Amniotic stem cell (primary cell): ENCODE measurements around the gene RESP18.
"Not testable (repeated sequence)": the region's sequence is repeated elsewhere in the genome, so short reads cannot be mapped to it uniquely, and the experiment has no call there.

Experiments
- DNase-seq: peaks from one replicate; lab custom pipeline; 2025; lab: John Stamatoyannopoulos, UW

The RESP18 gene

DNA sequence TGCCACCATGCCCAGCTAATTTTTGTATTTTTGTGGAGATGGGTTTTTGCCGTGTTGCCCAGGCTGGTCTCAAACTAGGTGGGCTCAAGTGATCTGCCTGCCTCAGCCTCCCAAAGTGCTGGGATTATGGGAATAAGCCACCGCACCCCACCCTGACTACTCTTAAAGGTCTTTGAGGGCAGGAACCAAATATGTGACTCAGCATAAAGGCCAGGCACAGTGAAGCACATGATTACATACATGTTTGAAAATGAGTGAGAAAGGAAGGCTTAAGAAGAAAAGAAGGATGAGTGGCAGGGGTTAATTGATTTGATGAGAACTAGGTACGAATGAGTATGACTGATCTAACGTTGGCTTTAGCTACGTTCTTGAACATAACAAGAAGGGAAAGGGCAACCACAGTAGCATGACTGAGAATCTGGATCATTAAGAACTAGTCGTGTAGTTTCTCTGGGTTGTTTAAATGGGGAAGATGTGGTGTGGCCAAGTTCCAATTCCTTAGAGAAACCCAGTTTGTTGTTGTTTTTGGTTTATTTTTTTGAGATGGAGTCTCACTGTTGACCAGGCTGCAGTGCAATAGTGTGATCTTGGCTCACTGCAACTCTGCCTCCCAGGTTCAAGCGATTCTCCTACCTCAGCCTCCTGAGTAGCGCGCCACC lies 6.8 kb downstream of the RESP18 start:
- DNase-seq = no peak

DNA sequence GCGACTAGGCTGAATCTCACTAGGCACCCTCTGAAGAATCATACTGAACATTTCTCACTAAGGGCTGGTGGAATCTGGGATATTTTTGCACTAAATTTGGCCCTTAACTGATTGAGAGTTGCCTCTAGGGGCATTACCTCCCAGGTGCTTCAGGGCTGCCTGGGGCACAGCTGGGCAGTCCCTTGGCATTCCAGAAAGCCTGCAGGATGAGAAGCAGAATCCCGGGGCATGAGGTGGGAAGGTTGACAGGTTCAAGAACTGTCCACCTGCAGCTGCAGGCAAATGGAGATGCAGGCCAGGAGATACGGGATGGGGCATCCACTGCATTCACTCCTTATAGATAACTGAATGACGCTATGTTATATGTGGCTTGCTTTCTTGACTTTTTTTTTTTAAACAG lies 7.4 kb downstream of the RESP18 start:
- DNase-seq = no peak

GRCh38 chr2:219323434-219323833 lies 9.1 kb downstream of the RESP18 start:
- no peak for DNase-seq

- no peak for DNase-seq
Measured at GRCh38 chr2:219314804-219315468, 17.6 kb downstream of the RESP18 start.

- not testable (repeated sequence) for DNase-seq
Measured at GRCh38 chr2:219312683-219313263, 19.8 kb downstream of the RESP18 start.

GRCh38 chr2:219309278-219309677 lies 23.3 kb downstream of the RESP18 start, which contains the start of gene PTPRN:
PTPRN (minus strand) TSS chr2:219309401; CDS start chr2:219309332, 69 bp downstream.
- DNase-seq = no peak

DNA sequence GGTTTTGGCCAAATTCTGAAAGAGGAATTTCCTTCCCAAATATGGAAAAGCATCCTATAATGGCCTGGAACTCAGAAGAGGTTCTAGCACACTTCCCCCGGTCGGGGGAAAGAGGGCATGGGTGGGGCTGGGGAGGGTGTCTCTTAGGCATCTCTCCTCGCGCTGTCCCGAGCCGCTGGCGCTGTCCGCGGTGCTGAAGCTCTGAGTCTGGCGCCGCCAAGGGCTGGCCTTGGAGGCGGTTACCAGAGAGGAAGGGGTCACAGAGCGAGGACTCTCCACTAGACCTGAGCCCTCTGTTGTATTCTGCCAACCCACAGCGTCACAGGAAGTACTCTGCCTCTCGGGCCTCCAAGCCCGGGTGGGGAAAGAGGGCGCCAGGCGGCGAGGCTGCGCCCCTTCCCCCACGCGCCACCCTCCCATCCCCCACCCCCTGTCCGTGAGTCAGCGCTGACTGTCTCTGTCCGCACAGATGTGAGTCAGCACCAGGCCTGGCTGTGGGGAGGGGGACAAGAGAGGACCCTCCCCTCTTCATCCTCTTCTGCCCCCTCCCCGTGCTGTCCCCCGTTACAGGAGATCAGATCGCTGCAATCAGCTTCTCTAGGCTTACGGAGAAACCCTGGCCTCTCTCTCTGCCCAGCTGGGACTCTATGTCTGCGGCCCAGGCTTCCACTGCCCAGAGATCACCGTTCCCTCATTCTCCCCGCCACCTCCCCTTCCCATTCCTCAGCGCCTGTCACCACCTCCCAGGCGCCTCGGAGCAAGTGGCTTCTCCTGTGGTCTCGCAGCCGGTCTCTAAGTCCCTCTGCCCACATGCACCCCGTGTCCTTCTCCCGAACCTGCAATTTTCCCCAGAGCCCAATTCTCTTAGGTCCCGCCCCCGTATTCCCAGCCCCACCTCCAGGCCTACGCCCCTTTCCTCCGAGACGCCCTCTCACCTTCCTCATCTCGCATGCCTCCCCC lies 24.1 kb downstream of the RESP18 start:
- DNase-seq = peak; percentile 22

DNA sequence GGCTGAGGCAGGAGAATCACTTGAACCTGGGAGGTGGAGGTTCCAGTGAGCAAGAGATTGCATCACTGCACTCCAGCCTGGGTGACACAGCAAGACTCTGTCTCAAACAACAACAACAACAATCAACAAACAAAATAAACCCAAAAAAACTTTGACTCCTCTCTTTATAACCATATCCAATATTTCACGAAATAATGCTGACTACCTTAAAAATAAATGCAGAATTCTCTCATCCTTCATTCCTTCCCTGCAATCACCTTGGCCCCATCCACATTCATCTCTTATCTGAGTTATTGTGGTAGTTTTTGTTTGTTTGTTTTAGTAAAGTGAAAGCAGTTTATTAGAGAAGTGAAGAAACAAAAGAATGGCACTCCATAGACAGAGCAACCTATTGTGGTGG lies 26.5 kb downstream of the RESP18 start:
- no peak for DNase-seq

DNA sequence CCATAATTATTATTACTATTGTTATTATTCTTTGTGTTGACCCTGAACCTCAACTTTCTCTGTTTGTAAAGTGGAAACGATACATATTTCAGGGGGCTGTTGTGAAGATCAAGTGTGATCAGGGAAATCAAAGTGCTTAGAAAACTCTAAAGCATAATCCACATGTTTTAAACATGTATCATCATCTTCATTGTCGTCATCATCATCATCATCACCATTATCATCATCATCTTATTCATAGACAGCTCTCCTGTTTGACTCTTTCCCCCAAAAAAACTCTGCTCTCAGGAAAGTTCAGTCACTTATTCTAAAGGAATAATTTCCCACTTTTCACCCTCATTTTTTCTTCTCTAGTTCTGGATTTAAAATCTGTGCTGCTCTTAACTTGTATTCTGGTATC lies 28.3 kb downstream of the RESP18 start:
- DNase-seq = no peak

DNA sequence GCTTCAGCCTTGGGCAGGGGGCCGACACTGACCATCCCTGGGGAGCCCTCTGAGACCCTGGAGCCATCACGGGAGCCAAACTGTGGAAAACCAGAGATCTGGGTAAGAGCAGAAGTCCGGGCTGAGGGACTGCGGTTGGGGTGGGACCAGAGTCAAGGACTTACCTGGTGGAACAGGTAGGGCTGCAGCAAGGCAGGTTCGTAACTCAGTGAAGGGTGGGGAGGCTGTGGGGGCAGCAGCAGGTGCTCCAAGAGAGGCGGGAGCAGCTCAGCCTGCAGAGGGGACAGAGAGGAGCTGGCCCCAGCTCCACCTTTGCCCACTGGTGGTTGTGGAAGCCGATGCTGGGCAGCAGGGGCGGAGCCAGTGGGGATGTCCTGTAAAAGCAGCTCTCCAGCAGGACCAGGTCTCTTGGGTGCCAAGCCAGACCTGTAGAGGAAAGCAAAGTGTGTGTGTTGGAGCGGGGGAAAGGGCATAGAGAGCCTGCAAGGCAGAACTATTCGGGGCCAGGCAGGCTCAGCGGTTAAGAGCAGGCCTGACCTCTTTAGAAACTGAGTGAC lies 30.1 kb downstream of the RESP18 start:
- DNase-seq = no peak

GRCh38 chr2:219300022-219300421 lies 32.5 kb downstream of the RESP18 start:
- DNase-seq = no peak

DNA sequence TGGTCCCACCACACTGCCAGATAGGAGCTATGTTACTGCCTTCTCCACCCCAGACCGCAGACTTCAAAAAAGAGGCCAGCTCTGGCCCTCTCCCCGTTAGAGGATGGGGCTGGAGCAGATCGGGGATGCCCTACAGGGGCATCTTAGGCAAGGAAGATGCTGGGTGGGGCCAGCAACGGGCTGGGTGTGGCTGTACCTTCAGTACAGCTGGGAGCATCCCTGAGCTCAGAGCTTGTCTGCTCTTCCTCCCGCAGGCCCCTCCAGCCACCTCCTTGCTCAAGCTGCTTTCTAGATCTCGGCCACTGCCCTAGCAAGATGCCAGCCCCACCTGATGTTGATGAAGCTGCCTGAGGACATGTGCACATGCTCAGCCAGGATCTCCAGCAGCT lies 33.2 kb downstream of the RESP18 start:
- no peak for DNase-seq

GRCh38 chr2:219298759-219299371 lies 33.7 kb downstream of the RESP18 start:
- peak; percentile 35 for DNase-seq

DNA sequence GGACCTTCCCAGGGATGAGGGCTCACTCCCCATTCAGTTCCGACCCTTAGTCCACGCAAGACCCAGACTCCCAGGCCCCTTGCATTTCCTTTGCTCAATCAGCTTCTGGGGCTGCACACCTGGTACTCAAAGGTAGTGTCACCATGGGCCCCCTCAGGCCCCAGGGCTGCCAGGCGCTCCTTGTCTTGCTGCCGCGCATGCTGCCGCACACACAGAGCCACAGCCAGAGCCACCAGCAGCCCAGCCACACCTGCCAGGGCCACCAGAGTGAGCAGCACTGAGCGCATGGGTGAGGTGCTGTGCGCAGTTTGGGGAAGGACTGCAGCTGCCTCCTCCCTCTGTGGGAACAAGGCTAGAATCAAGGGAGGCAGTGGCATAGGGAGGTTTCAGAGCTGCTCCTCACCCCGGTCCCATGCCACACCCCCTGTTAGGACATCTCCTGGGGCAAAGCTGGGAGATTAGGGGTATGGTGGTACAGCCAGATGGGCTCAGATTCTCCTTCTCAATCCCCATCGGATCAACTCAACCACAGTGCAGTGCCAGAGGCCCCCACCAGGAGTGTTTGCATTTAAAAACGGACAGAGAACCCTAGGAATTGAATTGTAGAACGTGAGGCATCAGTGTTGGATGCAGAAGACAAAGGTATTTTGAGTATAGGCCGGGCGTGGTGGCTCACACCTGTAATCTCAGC lies 34.6 kb downstream of the RESP18 start:
- DNase-seq = no peak

- DNase-seq = no peak
Measured at GRCh38 chr2:219296631-219297391, 35.7 kb downstream of the RESP18 start.

- no peak for DNase-seq
Measured at GRCh38 chr2:219296142-219296541, 36.4 kb downstream of the RESP18 start.

- peak; percentile 36 for DNase-seq
Measured at GRCh38 chr2:219294356-219295351, 37.9 kb downstream of the RESP18 start.

- no peak for DNase-seq
Measured at GRCh38 chr2:219293736-219294231, 38.8 kb downstream of the RESP18 start.

- DNase-seq = no peak
Measured at GRCh38 chr2:219292616-219293015, 39.9 kb downstream of the RESP18 start.
